GDM1 (cell line): ENCODE results near the gene TRIM71.
"Not testable (repeated sequence)": the region's sequence is repeated elsewhere in the genome, so short reads cannot be mapped to it uniquely, and the experiment has no call there.

ENCODE experiments used
- DNase-seq: peaks from one replicate; lab custom pipeline; 2025; lab: John Stamatoyannopoulos, UW

The TRIM71 gene

DNA sequence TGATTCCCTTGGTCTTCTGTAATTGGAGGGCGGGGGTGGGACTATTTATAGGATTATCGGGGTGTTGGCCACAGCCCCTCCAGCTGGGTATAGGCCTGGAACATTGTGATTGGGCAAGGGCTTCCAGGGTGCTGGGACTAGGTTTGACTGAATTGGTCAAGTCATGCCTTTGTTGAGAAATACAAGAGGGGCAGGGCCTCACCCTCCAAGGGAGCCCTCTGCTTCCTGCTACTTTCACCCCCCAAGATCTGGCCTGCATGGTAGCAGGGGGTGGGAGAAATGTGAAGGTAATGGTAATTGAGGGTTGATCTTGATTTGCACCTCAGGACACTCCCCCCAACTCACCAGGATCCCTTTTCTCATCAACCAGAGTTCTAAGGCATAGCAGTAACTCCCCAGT, 25.2 kb downstream of the TRIM71 start:
- DNase-seq = no peak

- DNase-seq = no peak
Observed at GRCh38 chr3:32843510-32844321, 25.9 kb downstream of the TRIM71 start.

- no peak for DNase-seq
Observed at GRCh38 chr3:32844322-32844654, 26.5 kb downstream of the TRIM71 start.

- DNase-seq = no peak
Observed at GRCh38 chr3:32844914-32845313, 27.1 kb downstream of the TRIM71 start.

DNA sequence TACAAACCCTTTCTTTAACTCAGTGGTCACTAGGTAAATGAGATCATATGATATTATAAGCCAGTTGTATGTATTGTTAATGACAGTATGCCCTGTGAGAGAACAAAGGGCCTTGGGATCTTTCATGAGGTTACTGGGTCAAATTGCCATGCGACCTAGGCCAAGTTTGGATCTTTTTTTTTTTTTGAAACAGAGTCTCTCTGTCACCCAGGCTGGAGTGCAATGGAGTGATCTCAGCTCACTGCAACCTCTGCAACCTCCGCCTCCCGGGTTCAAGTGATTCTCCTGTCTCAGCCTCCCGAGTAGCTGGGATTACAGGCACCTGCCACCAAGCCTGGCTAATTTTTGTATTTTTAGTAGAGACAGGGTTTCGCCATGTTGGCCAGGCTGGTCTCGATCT, 27.7 kb downstream of the TRIM71 start:
- not testable (repeated sequence) for DNase-seq

DNA sequence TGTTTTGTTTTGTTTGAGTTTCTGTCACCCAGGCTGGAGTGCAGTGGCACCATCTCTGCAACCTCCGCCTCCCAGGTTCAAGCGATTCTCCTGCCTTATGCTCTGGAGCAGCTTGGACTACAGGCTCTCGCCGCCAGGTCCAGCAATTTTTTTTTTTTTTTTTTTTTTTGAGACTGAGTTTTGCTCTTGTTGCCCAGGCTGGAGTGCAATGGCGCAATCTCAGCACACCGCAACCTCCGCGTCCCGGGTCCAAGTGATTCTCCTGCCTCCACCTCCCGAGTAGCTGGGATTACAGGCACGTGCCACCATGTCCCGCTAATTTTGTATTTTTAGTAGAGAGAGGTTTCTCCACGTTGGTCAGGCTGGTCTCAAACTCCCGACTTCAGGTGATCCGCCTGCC, 29.2 kb downstream of the TRIM71 start:
- DNase-seq = not testable (repeated sequence)

DNA sequence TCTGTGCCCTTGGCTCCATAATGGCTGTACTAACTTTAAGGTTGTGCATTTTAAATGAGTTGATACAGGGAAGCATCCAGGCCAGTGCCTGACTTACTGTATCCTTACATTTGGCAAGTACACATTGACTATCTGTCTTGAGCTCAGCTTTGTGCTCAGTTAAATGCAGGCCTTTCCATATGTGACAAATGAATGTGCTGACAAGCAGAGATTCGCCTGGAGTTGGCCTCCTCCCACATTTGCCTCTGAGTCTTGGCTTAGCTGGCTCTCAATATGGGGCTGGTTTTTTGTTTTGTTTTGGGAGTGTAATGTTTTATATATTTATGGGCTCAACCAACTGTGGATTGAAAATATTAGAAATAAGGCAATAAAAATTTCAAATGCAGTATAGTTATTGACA, 29.7 kb downstream of the TRIM71 start:
- DNase-seq = no peak

- no peak for DNase-seq
Observed at GRCh38 chr3:32848215-32848614, 30.4 kb downstream of the TRIM71 start.

GRCh38 chr3:32849046-32849445, 31.2 kb downstream of the TRIM71 start:
- DNase-seq = no peak

DNA sequence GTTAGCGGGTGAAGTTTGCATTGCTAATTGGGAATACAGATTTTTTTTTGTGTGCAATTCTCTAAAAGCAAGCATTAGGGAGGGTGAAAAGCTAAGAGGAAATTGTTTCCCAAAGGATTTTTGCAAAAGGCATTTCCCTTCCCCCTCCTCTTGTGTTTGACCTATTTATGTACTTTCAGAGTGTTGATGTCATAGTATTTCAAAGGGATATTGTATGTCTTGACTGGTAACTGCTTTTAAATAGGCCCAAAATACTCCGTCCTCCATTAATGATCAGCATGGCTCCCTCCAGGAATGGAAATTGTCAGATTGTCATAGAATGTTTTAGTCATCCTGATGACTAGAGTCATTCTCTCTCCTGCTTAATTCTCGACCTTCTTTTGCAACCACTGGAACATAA, 32.4 kb downstream of the TRIM71 start:
- DNase-seq = no peak

DNA sequence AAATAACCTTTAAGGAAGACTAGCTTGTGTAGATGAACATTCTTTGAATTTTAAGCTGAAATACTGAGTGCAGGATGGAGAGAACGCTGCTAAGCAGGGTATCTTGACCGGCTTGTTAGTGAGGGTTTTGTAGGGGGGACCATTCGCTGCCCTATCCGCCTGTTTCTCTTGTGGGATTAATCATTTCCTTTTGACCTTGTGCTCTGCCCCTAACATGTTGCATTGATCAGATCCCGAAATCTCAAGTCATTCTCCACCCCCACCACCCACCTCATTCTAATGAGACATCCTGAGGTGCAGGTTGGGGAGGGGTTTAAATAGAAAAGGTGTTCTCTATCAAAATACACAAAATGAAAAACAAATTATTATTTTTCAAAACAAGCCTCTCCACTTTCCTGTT, 32.8 kb downstream of the TRIM71 start:
- no peak for DNase-seq

DNA sequence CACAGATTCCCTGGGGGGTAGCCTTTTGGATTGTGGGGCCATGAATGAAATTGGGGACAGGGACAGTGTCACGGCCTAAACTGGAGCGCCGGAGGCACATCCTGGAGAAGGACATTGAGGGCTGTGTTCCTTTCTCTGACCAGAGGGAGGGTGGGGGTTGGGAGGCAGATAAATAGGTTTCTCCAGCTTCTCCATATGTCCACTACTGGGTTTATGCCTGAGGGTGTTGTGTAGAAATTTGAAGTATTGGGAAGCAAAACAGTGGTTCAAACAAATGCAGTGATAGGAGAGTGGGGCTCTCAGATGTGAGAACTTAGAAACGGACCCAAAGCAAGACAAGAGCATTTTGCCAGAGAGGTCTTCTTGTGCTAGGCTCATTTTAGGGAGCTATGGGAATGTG, 34.3 kb downstream of the TRIM71 start:
- DNase-seq = no peak

- DNase-seq = no peak
Observed at GRCh38 chr3:32855350-32855953, 37.7 kb downstream of the TRIM71 start.

GRCh38 chr3:32856355-32856889, 38.6 kb downstream of the TRIM71 start:
- DNase-seq = no peak

DNA sequence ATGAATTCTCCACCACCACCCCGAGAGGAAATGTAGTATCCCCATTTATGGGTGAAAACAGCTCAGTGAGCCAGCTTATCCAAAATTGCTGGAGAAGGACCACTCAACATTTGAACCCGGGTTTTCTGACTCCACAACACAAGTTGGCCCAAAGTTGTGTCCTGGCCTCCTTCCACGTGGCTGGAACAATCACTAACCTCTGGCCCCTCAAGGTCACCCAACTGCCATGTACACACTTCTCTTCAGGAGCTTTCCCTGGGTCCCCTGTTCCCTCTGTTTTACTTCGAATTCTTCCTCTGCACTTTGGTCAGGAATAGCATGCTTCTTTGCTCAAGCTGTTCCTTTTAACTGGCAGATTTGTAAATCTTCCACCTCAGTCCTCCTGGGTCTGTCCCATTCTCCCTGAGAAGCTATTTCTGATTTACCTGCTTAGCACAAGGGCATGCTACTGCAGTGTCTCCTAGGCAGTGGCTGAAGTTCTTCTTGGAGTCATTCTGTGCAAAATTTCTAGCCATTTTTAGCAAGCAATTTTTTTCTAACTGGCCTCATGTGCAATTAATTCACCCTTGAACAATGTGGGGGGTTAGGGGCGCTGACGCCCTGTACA, 39.2 kb downstream of the TRIM71 start:
- DNase-seq = no peak

DNA sequence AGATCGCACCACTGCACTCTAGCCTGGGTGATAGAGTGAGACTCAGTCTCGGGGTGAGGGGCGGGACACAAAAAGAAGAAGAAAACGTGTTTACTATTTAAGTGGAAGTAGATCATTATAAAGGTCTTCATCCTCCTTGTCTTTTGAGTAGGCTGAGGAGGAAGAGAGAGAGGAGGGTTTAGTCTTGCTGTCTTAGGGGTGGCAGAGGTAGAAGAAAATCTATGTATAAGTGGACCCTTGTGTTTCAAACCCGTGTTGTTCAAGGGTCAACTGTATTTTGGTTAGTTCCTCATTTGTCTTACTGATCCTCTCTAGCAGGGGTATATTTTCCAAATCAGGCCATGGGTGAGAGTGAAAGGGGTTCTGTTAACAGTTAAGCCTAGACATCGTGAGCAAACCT, 40.1 kb downstream of the TRIM71 start:
- no peak for DNase-seq

DNA sequence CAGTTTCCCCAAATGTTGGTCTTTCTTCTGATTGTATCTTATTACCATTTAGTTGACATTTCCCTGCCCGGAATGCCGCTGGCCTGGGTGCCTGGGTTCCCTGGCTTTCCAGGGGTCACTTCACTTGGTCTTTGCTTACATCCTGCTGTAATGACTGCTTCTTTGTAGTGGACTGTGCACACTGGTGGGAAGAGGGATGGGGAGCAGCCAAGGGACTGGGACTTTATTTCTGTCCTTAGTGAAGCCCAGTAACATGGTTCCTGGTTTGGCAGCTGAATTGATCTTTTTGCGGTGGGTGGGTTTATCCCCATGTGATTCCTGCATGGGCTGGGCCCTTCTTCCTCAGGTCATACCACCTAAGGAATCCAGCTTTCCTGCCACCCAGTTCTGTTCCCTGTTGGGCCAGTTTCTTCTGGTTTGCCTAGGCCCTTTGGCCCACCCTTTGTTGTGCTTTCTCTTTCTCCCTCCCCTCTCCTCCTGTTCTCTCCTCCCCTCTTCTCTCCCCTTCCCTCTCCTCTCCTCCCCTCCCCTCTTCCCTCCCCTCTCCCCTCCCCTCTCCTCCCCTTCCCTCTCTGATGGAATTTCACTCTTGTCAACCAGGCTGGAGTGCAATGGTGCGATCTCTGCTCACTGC, 41.9 kb downstream of the TRIM71 start:
- DNase-seq = no peak

- no peak for DNase-seq
Observed at GRCh38 chr3:32860499-32860898, 42.7 kb downstream of the TRIM71 start.

DNA sequence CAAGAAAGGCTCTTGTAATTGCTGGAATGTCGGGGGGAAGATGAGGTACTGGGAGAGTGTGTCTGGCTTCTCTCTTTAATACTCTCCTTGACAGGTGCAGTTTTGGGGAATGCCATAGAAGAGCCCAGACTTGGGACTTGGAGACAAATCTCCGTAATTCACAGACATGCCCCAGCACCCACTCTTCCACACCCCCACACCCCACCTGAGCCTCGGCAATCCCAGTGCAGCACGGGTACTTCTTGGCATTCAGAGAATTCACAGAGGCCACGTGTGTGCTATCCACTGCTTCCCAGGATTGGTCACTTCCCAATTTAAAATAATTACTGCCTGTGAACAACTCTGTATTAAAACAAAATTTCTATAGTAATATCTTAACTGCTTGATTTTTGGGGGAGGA, 43.9 kb downstream of the TRIM71 start:
- no peak for DNase-seq

- no peak for DNase-seq
Observed at GRCh38 chr3:32862247-32862935, 44.6 kb downstream of the TRIM71 start.

DNA sequence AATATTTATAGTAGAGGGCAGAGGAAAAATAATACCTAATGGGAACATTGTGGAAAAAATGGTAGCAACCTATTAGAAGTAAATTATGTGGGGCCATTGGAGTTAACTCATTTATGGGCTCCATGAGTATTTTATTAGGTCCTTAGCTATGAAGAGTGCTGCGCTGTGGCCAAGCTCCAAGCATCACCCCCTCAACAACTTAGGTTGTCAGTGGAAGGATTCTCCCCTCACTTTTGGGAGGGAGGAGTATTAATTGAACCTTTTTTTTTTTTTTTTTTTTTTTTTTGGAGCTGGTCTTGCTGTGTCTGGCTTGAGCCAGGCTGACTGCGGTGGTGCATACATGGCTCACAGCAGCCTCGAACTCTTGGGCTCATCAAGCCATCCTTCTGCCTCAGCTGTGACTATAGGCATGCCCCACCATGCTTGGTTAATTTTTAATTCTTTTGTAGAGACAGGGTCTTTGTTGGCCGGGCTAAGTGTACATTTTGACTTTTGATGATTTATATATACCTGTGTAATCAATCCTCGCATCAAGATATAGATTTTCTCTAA, 45.2 kb downstream of the TRIM71 start:
- no peak for DNase-seq

DNA sequence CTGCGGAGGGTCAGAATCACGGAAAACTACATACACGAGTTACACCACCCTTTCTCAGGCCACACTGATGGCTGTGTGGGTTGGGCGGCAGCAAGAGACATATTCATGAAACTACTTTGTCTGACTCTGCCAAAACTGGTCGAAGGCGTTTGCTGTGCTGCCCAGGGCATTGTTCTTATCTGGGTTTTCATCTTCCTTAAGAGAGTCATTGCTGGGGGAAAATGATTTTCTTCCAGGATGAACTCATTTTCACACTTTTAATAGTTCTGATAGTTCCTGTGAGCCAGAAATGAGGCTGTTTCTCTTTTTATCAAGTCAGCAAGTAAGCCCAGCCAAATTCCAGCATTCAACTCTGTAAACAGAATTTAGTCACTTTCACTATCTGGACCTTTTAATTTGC, 47.6 kb downstream of the TRIM71 start:
- no peak for DNase-seq
